Measurements from ENCODE around the gene TTC24. TPM values are rescaled to one million over a fixed set of nuclear protein-coding genes. Genes with fewer than 3 reads are reported as not detected.

TTC24 gene
- polyA plus RNA-seq, 1 experiment, result not detected

DNA sequence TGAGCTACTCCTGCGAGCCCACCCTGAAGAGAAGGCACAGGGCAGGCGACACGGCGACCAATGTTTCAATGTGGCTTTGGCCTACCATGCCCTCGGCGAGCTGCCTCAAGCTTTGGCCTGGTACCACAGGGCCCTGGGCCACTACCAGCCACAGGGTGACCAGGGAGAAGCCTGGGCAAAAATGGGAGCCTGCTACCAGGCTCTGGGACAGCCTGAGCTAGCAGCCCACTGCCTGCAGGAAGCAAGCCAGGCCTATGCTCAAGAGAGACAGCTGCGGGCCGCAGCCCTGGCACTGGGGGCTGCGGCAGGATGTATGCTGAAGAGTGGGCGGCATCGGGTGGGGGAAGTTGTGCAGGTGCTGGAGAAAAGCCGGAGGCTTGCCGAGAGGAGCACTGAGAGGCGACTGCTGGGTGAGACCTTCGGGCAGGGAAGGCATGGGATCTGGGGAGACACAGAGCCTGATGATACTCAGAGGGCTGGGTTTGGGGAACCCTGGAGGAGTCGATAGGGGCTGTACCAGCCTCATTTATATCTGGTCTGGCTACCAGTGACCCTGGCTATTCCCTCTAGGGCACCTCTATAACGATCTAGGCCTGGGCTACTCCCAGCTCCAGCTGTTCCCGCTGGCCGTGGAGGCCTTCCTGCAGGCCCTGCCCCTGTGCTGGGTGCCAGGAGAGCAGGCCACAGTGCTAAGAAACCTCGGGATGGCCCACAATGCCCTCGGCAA lies 2.3 kb downstream of the TTC24 start:
- TF ChIP-seq, protein P1, sequence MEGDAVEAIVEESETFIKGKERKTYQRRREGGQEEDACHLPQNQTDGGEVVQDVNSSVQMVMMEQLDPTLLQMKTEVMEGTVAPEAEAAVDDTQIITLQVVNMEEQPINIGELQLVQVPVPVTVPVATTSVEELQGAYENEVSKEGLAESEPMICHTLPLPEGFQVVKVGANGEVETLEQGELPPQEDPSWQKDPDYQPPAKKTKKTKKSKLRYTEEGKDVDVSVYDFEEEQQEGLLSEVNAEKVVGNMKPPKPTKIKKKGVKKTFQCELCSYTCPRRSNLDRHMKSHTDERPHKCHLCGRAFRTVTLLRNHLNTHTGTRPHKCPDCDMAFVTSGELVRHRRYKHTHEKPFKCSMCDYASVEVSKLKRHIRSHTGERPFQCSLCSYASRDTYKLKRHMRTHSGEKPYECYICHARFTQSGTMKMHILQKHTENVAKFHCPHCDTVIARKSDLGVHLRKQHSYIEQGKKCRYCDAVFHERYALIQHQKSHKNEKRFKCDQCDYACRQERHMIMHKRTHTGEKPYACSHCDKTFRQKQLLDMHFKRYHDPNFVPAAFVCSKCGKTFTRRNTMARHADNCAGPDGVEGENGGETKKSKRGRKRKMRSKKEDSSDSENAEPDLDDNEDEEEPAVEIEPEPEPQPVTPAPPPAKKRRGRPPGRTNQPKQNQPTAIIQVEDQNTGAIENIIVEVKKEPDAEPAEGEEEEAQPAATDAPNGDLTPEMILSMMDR (IDR thresholded peaks at IDR 0.05; ENCODE audit: low read depth, low read length), result no peak
- Histone ChIP-seq H3K27ac (ENCODE audit: low read depth, low read length) (no peak overlapping the region), H3K9me3 (ENCODE audit: control insufficient read depth, insufficient read depth, low read length) (no peaks in the 10 kb centered on the region), H3K27me3 (ENCODE audit: control insufficient read depth, insufficient read depth, low read length) (peaks cover 23% of the 10 kb centered on the region), H3K4me3 (ENCODE audit: low read depth, low read length) (no peak overlapping the region)
- CTCF ChIA-PET, result interaction anchor here (0.7 to 2.8 kb wide), 7 partner anchors 10 to 196 kb away, joined by 3 to 8 read pairs (median 3); partner anchors contain the start of gene NAXE
- POLR2A ChIA-PET, result no interaction called here
- no peak for DNase-seq (ENCODE audit: low read depth, low spot score)

DNA sequence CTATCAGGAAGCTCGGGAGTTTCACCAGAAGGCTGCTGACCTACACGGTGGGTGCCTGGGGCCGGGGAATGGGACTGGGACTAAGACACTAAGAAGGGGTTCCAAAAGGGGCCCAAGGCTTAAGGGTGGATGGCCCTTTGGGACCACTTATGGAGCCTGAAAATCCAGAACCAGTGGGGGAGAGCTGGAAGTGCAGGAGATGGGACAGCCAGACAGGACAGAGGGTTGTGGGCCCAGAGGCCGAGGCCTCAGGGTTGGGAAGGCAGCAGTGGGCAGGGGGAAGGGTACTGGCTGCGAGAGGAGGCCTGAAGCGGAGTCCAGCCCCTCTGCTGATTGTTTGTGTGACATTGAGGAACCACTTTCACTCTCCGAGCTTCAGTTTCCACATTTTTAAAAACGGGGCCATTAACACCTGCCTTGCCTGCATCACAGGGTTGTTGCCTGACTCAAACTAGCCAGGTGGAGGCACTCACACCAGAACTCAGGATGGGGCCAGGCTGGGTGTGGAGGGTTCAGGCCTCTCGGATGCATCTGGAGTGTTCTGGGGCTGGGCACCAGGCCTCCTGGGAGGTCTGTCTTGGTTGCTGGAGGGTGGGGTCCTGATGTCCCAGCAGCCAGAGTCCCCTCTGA lies 3.0 kb downstream of the TTC24 start:
- Histone ChIP-seq H3K9me3 (ENCODE audit: control insufficient read depth, insufficient read depth, low read length) (no peaks in the 10 kb centered on the region), H3K4me3 (ENCODE audit: low read depth, low read length) (no peak overlapping the region), H3K27me3 (ENCODE audit: control insufficient read depth, insufficient read depth, low read length) (peaks cover 23% of the 10 kb centered on the region), H3K27ac (ENCODE audit: low read depth, low read length) (no peak overlapping the region)
- no peak for DNase-seq (ENCODE audit: low read depth, low spot score)
- ChIA-PET POLR2A (interaction anchor here (0.5 kb wide), 1 partner anchor 21 kb away, joined by 4 read pairs; no protein-coding TSS in a partner anchor), CTCF (interaction anchor here (0.7 to 2.8 kb wide), 6 partner anchors 9 to 197 kb away, joined by 3 to 8 read pairs (median 4); partner anchors contain the start of gene NAXE)
- TF ChIP-seq, protein P1 (IDR thresholded peaks at IDR 0.05; ENCODE audit: low read depth, low read length), result no peak

DNA sequence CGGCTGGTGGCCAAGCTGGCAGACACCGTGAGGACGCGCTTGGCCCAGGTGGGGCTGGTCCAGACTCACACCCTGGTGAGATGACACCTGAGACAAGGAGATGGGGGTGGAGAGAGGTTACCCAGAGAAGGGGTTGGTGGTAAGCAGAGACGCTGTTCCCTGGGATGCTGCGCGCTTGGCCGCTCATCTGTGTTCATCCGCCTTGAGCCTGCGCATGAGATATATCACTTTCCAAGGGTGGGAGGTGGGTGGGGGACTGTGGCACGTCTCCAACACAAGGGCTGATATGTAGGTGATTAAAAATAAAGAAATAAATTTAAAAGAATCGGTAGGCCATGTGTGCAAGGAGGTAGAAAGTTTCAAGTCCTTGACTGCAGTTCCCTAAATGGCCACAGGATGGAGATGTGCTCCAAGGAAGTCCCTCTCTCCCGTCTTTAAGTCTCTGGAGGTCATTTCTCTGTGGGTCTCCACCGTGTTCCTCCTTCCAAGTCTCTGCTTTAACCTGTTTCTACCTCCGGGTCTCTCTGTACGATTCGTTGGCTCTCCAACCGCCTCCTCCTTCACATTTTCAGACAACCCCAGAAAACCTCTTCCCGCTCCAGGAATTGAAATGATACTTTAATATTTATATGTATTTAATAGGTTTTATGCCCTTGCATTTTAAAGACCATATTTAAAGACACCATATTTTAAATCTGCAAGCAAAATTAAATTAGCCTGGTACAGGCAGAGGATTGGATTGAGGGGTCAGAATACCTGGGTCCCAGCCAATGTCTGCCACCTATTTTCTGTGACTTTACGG lies 4.5 kb downstream of the TTC24 start:
- TF ChIP-seq, protein P1 (IDR thresholded peaks at IDR 0.05; ENCODE audit: low read depth, low read length), result peak; percentile 94
- CTCF ChIA-PET, result no interaction called here

DNA sequence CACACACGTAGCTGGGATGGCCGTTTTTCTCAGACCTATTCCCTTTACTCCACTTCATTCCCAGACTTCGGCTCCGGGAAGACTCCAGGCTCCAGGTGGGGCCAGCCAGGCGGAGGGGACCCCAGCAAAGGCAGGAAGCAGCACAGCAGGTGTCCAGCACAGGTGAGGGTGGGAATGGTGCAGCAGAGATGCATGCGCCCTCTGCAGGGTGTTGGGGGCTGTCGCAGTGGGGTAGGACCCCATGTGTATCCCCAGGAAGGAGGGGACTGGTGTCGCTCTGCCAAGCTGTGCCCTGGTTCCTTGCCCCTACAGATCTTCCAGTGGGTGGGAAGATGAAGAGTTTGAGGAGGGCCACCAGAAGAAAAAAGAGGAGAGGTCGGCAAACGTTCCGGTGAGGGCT lies 5.3 kb downstream of the TTC24 start:
- CTCF ChIA-PET, result interaction anchor here (0.7 to 2.3 kb wide), 6 partner anchors 13 to 133 kb away, joined by 3 to 8 read pairs (median 3); no protein-coding TSS in a partner anchor
- peaks cover 15% of the 10 kb centered on the region for H3K27me3 ChIP-seq (ENCODE audit: control insufficient read depth, insufficient read depth, low read length)
- no peaks in the 10 kb centered on the region for H3K9me3 ChIP-seq (ENCODE audit: control insufficient read depth, insufficient read depth, low read length)
- no peak for DNase-seq (ENCODE audit: low read depth, low spot score)
- POLR2A ChIA-PET, result no interaction called here
- TF ChIP-seq, protein P1 (IDR thresholded peaks at IDR 0.05; ENCODE audit: low read depth, low read length), result peak; percentile 27; the same call in 1 of the 2 replicates
- H3K4me3 ChIP-seq (ENCODE audit: low read depth, low read length), result no peak overlapping the region
- no peak overlapping the region for H3K27ac ChIP-seq (ENCODE audit: low read depth, low read length)

More for the DNA sequence above, 4.5 kb downstream of the TTC24 start:
- Histone ChIP-seq H3K4me3 (ENCODE audit: low read depth, low read length) (no peak overlapping the region), H3K27me3 (ENCODE audit: control insufficient read depth, insufficient read depth, low read length) (peaks cover 19% of the 10 kb centered on the region), H3K9me3 (ENCODE audit: control insufficient read depth, insufficient read depth, low read length) (no peaks in the 10 kb centered on the region), H3K27ac (ENCODE audit: low read depth, low read length) (no peak overlapping the region)
- DNase-seq (ENCODE audit: low read depth, low spot score), result peak; percentile 72
- POLR2A ChIA-PET, result no interaction called here

Data from AG04450 (cell line).